Mammary epithelial cell (primary cell): ENCODE results near the gene CRMP1.

ENCODE experiments used
- EZH2 ChIP-seq: IDR thresholded peaks from 2 replicates; pipeline ENCODE4 v1.6.1; 2012; ENCODE audit warnings: low read length, inconsistent platforms, borderline replicate concordance
- TF ChIP-seq, protein P1 (sequence below), 2 donors: IDR thresholded peaks in 1 of 2; conservative IDR thresholded peaks in 1 of 2; 2 replicates each; pipeline ENCODE4 v1.5.1; 2011 to 2012; ENCODE audit warnings: inconsistent platforms in 2 of 2, low read length in 2 of 2, mild to moderate bottlenecking in 2 of 2, control low read depth in 1 of 2, low read depth in 1 of 2; ENCODE audit not compliant: insufficient read depth in 1 of 2; ENCODE audit errors: extremely low read depth in 1 of 2

DNA sequence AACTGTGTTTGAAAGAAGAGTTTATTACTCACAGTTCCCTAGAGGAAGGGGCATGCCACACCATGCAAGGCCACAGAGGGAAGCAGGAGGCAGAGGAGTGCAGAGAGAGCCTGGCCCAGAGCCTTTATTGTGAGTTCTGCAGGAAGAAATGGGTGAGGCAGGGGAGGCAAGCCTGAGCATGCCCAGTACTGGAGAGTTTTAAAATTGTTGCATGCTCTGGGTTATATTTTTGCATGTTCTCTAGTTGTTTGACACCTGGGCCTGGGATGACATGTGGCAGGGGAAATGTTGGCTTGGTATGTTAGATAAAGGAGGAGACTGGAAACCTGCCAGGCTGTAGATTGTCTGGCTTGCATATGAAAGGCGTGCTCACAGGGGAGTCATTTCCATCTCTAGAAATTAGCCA is 19.7 kb upstream of the CRMP1 start:
- TF ChIP-seq, protein P1, sequence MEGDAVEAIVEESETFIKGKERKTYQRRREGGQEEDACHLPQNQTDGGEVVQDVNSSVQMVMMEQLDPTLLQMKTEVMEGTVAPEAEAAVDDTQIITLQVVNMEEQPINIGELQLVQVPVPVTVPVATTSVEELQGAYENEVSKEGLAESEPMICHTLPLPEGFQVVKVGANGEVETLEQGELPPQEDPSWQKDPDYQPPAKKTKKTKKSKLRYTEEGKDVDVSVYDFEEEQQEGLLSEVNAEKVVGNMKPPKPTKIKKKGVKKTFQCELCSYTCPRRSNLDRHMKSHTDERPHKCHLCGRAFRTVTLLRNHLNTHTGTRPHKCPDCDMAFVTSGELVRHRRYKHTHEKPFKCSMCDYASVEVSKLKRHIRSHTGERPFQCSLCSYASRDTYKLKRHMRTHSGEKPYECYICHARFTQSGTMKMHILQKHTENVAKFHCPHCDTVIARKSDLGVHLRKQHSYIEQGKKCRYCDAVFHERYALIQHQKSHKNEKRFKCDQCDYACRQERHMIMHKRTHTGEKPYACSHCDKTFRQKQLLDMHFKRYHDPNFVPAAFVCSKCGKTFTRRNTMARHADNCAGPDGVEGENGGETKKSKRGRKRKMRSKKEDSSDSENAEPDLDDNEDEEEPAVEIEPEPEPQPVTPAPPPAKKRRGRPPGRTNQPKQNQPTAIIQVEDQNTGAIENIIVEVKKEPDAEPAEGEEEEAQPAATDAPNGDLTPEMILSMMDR (conservative IDR thresholded peaks at IDR 0.05 in 1 of 2, IDR thresholded peaks at IDR 0.05 in 1 of 2; ENCODE audit: extremely low read depth in 1 of 2, insufficient read depth in 1 of 2, low read depth in 1 of 2, low read length in 2 of 2), result peak in 1 of 2 donors; percentile 7
- TF ChIP-seq EZH2, result no peak
